HepG2 (cell line): Measurements from ENCODE around the gene PIK3R3. TPM values are rescaled to one million over a fixed set of nuclear protein-coding genes. Genes with fewer than 3 reads are reported as not detected.
A peak's percentile ranks its signal among the peaks of the same experiment; 100 is the strongest.

ENCODE experiments used
- FOXC1 ChIP-seq: sonication (generic); formaldehyde crosslinking; IDR thresholded peaks from 2 replicates; pipeline ENCODE4 v1.8.0; 2022; ENCODE audit warnings: mild to moderate bottlenecking, missing genetic modification reagents, borderline replicate concordance
- MEF2D ChIP-seq: sonication (generic); formaldehyde crosslinking; IDR thresholded peaks from 2 replicates; pipeline ENCODE4 v1.5.1; 2020; ENCODE audit warnings: mild to moderate bottlenecking, missing genetic modification reagents
- MIER2 ChIP-seq: IDR thresholded peaks from 2 replicates; pipeline ENCODE4 v1.6.1; 2016; ENCODE audit warnings: missing biosample characterization, missing genetic modification reagents
- POGZ ChIP-seq: sonication (generic); formaldehyde crosslinking; IDR thresholded peaks from 2 replicates; pipeline ENCODE4 v1.4.0; 2020; ENCODE audit warnings: mild to moderate bottlenecking, missing genetic modification reagents
- SIX1 ChIP-seq: sonication (generic); formaldehyde crosslinking; IDR thresholded peaks from 2 replicates; pipeline ENCODE4 v1.4.0; 2020; ENCODE audit warnings: missing genetic modification reagents, borderline replicate concordance
- ZNF34 ChIP-seq: sonication (generic); formaldehyde crosslinking; IDR thresholded peaks from 2 replicates; pipeline ENCODE4 v1.4.0; 2020; ENCODE audit warnings: mild to moderate bottlenecking, missing genetic modification reagents, borderline replicate concordance
- ZNF431 ChIP-seq: sonication (generic); formaldehyde crosslinking; IDR thresholded peaks from 2 replicates; pipeline ENCODE4 v1.9.0; 2022; ENCODE audit warnings: missing genetic modification reagents, low read depth, mild to moderate bottlenecking, borderline replicate concordance
- ZNF547 ChIP-seq: sonication (generic); formaldehyde crosslinking; IDR thresholded peaks from 2 replicates; pipeline ENCODE4 v1.5.1; 2020; ENCODE audit warnings: mild to moderate bottlenecking, missing genetic modification reagents
- ZNF775 ChIP-seq: sonication (generic); formaldehyde crosslinking; IDR thresholded peaks from 2 replicates; pipeline ENCODE4 v1.4.0; 2020; ENCODE audit warnings: missing genetic modification reagents, mild to moderate bottlenecking, moderate library complexity, borderline replicate concordance
- polyA plus RNA-seq, 8 experiments: library from polyadenylated mRNA; depleted of rRNA in 3 of 8; stranded (reverse) in 7 of 8; unstranded in 1 of 8; fragments of >200 nt; fragmentation: Illumina TruSeq in 4 of 8; extraction: Trizol in 4 of 8; gene quantifications; 2 replicates each; pipeline versions ENCODE4 v1.2.1 to v1.2.3, GENCODE V29; 2011 to 2016; ENCODE audit warnings: low read depth in 4 of 8, missing spikeins in 1 of 8, mixed read lengths in 1 of 8; ENCODE audit not compliant: insufficient read depth in 1 of 8
- total RNA-seq, 5 experiments: library from RNA; depleted of rRNA; stranded (reverse); fragments of >200 nt; fragmentation: Illumina TruSeq; extraction: Trizol; gene quantifications; 2 replicates each; pipeline ENCODE4 v1.2.3, GENCODE V29; 2016; ENCODE audit warnings: low read depth in 1 of 5
- TF ChIP-seq, protein P1 (sequence below): IDR thresholded peaks from 2 replicates; pipeline ENCODE4 v1.6.1; 2018; ENCODE audit warnings: missing genetic modification reagents, mild to moderate bottlenecking, missing compliant biosample characterization
- TF ChIP-seq, protein P2 (sequence below): sonication (generic); formaldehyde crosslinking; IDR thresholded peaks from 2 replicates; pipeline ENCODE4 v1.5.0; 2020; ENCODE audit warnings: mild to moderate bottlenecking, missing genetic modification reagents, moderate library complexity
- TF ChIP-seq, protein P3 (sequence below), 2 experiments: fragments of 450-650 bp in 1 of 2; sonication (generic) in 1 of 2; formaldehyde crosslinking in 1 of 2; IDR thresholded peaks; 2 replicates each; pipeline versions ENCODE4 v1.6.1 to v1.8.0; 2016 to 2022; ENCODE audit warnings: antibody characterized with exemption in 1 of 2, mild to moderate bottlenecking in 1 of 2, missing genetic modification reagents in 1 of 2
- TF ChIP-seq, protein P4 (sequence below): sonication (generic); formaldehyde crosslinking; IDR thresholded peaks from 2 replicates; pipeline ENCODE4 v1.5.0; 2020; ENCODE audit warnings: missing genetic modification reagents, mild to moderate bottlenecking, borderline replicate concordance

The PIK3R3 gene
- total and polyA plus RNA-seq, 2 of the 13 experiments (the other 11 are each of a cell fraction or from before 2014, with no cell fraction given), result 0.37 to 6.9 TPM

DNA sequence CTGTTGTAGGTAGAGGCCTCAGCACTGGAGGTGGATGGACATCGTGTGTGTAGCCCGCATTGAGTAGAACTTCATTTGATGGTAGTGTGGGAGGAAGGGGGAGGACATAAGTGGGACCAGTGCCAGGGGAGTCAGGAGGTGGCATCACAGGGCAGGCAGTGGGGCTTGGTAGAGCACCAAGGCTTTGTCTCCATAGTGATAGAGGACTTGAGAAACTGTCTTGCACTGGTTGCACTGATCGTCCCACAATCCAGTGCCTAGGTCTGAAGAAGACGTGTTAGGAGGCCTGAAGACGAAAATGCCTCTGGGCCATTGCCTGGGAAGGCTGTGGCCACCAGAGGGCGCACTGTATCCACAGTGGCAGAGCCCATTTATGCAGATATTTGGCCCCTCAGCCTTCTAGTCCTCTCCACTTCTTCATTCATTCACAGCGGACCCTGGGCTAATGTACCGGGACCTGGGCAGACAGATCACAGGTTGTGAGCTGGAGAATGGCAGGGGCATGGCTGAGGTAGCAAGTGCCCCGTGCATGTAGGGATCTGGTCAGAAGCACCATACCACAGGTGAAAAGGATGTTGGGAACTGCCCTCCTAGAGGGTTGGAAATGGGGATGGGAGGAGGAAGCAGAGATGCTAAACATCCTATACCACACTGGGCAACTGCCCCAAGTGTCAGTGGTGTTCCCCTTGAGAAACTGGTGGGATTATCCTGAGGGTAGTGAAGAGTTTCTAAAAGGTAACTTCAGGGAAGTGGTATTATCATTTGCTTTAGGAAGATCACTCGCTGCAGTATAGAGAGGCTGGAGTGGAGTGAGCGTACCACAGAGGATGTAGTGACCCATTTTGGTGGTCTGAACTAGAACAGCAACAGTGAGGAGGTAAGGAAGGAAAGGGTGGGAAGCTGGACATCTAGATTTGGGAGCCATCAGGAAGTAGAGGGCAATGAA lies 95.3 kb downstream of the PIK3R3 start (continued):
- TF ChIP-seq, protein P1, sequence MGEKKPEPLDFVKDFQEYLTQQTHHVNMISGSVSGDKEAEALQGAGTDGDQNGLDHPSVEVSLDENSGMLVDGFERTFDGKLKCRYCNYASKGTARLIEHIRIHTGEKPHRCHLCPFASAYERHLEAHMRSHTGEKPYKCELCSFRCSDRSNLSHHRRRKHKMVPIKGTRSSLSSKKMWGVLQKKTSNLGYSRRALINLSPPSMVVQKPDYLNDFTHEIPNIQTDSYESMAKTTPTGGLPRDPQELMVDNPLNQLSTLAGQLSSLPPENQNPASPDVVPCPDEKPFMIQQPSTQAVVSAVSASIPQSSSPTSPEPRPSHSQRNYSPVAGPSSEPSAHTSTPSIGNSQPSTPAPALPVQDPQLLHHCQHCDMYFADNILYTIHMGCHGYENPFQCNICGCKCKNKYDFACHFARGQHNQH, result peak; percentile 21; the same call in 1 of the 2 replicates
- 0 out of 2 replicates have a peak, but pooled peaks have one; percentile 24 for TF ChIP-seq MIER2
- TF ChIP-seq, protein P2, sequence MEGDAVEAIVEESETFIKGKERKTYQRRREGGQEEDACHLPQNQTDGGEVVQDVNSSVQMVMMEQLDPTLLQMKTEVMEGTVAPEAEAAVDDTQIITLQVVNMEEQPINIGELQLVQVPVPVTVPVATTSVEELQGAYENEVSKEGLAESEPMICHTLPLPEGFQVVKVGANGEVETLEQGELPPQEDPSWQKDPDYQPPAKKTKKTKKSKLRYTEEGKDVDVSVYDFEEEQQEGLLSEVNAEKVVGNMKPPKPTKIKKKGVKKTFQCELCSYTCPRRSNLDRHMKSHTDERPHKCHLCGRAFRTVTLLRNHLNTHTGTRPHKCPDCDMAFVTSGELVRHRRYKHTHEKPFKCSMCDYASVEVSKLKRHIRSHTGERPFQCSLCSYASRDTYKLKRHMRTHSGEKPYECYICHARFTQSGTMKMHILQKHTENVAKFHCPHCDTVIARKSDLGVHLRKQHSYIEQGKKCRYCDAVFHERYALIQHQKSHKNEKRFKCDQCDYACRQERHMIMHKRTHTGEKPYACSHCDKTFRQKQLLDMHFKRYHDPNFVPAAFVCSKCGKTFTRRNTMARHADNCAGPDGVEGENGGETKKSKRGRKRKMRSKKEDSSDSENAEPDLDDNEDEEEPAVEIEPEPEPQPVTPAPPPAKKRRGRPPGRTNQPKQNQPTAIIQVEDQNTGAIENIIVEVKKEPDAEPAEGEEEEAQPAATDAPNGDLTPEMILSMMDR (CRISPR knock-in tag), result peak; percentile 96
- TF ChIP-seq MEF2D (CRISPR knock-in tag), result no peak
- no peak for TF ChIP-seq ZNF547 (CRISPR knock-in tag)
- peak; percentile 15; the same call in 1 of the 2 replicates for TF ChIP-seq SIX1 (CRISPR knock-in tag)
- TF ChIP-seq ZNF34, result 0 out of 2 replicates have a peak, but pooled peaks have one; percentile 29
- TF ChIP-seq ZNF431 (CRISPR knock-in tag), result no peak
- TF ChIP-seq, protein P3, sequence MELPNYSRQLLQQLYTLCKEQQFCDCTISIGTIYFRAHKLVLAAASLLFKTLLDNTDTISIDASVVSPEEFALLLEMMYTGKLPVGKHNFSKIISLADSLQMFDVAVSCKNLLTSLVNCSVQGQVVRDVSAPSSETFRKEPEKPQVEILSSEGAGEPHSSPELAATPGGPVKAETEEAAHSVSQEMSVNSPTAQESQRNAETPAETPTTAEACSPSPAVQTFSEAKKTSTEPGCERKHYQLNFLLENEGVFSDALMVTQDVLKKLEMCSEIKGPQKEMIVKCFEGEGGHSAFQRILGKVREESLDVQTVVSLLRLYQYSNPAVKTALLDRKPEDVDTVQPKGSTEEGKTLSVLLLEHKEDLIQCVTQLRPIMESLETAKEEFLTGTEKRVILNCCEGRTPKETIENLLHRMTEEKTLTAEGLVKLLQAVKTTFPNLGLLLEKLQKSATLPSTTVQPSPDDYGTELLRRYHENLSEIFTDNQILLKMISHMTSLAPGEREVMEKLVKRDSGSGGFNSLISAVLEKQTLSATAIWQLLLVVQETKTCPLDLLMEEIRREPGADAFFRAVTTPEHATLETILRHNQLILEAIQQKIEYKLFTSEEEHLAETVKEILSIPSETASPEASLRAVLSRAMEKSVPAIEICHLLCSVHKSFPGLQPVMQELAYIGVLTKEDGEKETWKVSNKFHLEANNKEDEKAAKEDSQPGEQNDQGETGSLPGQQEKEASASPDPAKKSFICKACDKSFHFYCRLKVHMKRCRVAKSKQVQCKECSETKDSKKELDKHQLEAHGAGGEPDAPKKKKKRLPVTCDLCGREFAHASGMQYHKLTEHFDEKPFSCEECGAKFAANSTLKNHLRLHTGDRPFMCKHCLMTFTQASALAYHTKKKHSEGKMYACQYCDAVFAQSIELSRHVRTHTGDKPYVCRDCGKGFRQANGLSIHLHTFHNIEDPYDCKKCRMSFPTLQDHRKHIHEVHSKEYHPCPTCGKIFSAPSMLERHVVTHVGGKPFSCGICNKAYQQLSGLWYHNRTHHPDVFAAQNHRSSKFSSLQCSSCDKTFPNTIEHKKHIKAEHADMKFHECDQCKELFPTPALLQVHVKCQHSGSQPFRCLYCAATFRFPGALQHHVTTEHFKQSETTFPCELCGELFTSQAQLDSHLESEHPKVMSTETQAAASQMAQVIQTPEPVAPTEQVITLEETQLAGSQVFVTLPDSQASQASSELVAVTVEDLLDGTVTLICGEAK (IDR thresholded peaks at IDR 0.05), result no peak
- TF ChIP-seq, protein P3 (CRISPR knock-in tag; IDR thresholded peaks at IDR 0.05), result 0 out of 2 replicates have a peak, but pooled peaks have one; percentile 30
- TF ChIP-seq, protein P4, sequence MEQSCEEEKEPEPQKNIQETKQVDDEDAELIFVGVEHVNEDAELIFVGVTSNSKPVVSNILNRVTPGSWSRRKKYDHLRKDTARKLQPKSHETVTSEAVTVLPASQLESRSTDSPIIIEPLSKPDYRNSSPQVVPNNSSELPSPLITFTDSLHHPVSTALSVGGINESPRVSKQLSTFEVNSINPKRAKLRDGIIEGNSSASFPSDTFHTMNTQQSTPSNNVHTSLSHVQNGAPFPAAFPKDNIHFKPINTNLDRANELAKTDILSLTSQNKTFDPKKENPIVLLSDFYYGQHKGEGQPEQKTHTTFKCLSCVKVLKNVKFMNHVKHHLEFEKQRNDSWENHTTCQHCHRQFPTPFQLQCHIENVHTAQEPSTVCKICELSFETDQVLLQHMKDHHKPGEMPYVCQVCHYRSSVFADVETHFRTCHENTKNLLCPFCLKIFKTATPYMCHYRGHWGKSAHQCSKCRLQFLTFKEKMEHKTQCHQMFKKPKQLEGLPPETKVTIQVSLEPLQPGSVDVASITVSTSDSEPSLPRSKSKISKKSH, result 0 out of 2 replicates have a peak, but pooled peaks have one; percentile 48
- TF ChIP-seq POGZ, result no peak
- no peak for TF ChIP-seq ZNF775 (CRISPR knock-in tag)
- TF ChIP-seq FOXC1 (CRISPR knock-in tag), result no peak
